KMS-11 (cell line): ENCODE measurements around the gene LOXHD1.

Source experiments
- H2AFZ ChIP-seq: fragments of 200-600 bp; sonication (generic); 2 replicates; pipeline ENCODE4 v1.6.1; 2016; ENCODE audit warnings: antibody characterized with exemption, mixed run types, low read depth
- H3K27ac ChIP-seq: fragments of 200-600 bp; sonication (generic); 2 replicates; pipeline ENCODE4 v1.6.1; 2016; ENCODE audit warnings: mild to moderate bottlenecking, mixed run types
- H3K27me3 ChIP-seq: fragments of 200-600 bp; sonication (generic); 2 replicates; pipeline ENCODE4 v1.6.1; 2017; ENCODE audit warnings: mild to moderate bottlenecking, low read depth, mixed run types, moderate library complexity; ENCODE audit not compliant: insufficient read depth
- H3K36me3 ChIP-seq: fragments of 200-600 bp; sonication (generic); 2 replicates; pipeline ENCODE4 v1.6.1; 2017; ENCODE audit warnings: mild to moderate bottlenecking, mixed run types; ENCODE audit not compliant: insufficient read depth
- H3K4me1 ChIP-seq: fragments of 200-600 bp; sonication (generic); 2 replicates; pipeline ENCODE4 v1.6.1; 2016; ENCODE audit warnings: mild to moderate bottlenecking, low read depth, mixed run types; ENCODE audit not compliant: poor library complexity, severe bottlenecking
- H3K4me2 ChIP-seq: fragments of 200-600 bp; sonication (generic); 2 replicates; pipeline ENCODE4 v1.7.0; 2016; ENCODE audit warnings: mild to moderate bottlenecking, mixed run types
- H3K4me3 ChIP-seq: fragments of 200-600 bp; sonication (generic); IDR thresholded peaks from 2 replicates; pipeline ENCODE4 v1.6.1; 2017; ENCODE audit warnings: low read depth, low read length, mixed read lengths; ENCODE audit not compliant: insufficient read depth
- H3K79me2 ChIP-seq: fragments of 200-600 bp; sonication (generic); 2 replicates; pipeline ENCODE4 v1.6.1; 2016; ENCODE audit warnings: low read depth, mixed run types; ENCODE audit not compliant: insufficient read depth
- H3K9ac ChIP-seq: fragments of 200-600 bp; sonication (generic); 2 replicates; pipeline ENCODE4 v1.6.1; 2016; ENCODE audit warnings: mild to moderate bottlenecking, mixed run types
- H4K20me1 ChIP-seq: fragments of 200-600 bp; sonication (generic); 2 replicates; pipeline ENCODE4 v1.6.1; 2016; ENCODE audit warnings: mild to moderate bottlenecking, mixed run types; ENCODE audit not compliant: insufficient read depth
- TF ChIP-seq, protein P1 (sequence below): fragments of 200-600 bp; sonication (generic); conservative IDR thresholded peaks from 2 replicates; pipeline ENCODE4 v1.6.1; 2017; ENCODE audit warnings: low read depth, mild to moderate bottlenecking, antibody characterized with exemption, low read length, moderate library complexity, mixed read lengths

The LOXHD1 gene

GRCh38 chr18:46555724-46556123, 101.3 kb downstream of the LOXHD1 start:
- no peak overlapping the region for H3K27ac ChIP-seq
- no peak overlapping the region for H3K4me3 ChIP-seq
- no peaks in the 10 kb centered on the region for H3K79me2 ChIP-seq
- H3K4me2 ChIP-seq: no peak overlapping the region
- H3K36me3 ChIP-seq: no peaks in the 10 kb centered on the region
- no peaks in the 10 kb centered on the region for H4K20me1 ChIP-seq
- no peaks in the 10 kb centered on the region for H3K4me1 ChIP-seq
- H2AFZ ChIP-seq: no peak overlapping the region
- H3K27me3 ChIP-seq: no peaks in the 10 kb centered on the region
- no peak overlapping the region for H3K9ac ChIP-seq
- TF ChIP-seq, protein P1, sequence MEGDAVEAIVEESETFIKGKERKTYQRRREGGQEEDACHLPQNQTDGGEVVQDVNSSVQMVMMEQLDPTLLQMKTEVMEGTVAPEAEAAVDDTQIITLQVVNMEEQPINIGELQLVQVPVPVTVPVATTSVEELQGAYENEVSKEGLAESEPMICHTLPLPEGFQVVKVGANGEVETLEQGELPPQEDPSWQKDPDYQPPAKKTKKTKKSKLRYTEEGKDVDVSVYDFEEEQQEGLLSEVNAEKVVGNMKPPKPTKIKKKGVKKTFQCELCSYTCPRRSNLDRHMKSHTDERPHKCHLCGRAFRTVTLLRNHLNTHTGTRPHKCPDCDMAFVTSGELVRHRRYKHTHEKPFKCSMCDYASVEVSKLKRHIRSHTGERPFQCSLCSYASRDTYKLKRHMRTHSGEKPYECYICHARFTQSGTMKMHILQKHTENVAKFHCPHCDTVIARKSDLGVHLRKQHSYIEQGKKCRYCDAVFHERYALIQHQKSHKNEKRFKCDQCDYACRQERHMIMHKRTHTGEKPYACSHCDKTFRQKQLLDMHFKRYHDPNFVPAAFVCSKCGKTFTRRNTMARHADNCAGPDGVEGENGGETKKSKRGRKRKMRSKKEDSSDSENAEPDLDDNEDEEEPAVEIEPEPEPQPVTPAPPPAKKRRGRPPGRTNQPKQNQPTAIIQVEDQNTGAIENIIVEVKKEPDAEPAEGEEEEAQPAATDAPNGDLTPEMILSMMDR: peak; percentile 73

- Histone ChIP-seq H3K9ac (no peak overlapping the region), H2AFZ (no peak overlapping the region), H3K27me3 (no peaks in the 10 kb centered on the region), H3K27ac (no peak overlapping the region), H3K4me3 (no peak overlapping the region), H3K79me2 (no peaks in the 10 kb centered on the region), H3K4me2 (no peak overlapping the region), H3K36me3 (no peaks in the 10 kb centered on the region), H4K20me1 (no peaks in the 10 kb centered on the region), H3K4me1 (no peaks in the 10 kb centered on the region)
- TF ChIP-seq, protein P1: no peak
Measured at GRCh38 chr18:46555213-46555612, 101.8 kb downstream of the LOXHD1 start.

GRCh38 chr18:46554406-46555080, 102.5 kb downstream of the LOXHD1 start:
- no peaks in the 10 kb centered on the region for H4K20me1 ChIP-seq
- no peaks in the 10 kb centered on the region for H3K79me2 ChIP-seq
- no peak overlapping the region for H3K4me3 ChIP-seq
- H3K4me2 ChIP-seq: no peak overlapping the region
- no peak overlapping the region for H3K9ac ChIP-seq
- H2AFZ ChIP-seq: no peak overlapping the region
- no peaks in the 10 kb centered on the region for H3K4me1 ChIP-seq
- H3K27ac ChIP-seq: no peak overlapping the region
- no peaks in the 10 kb centered on the region for H3K36me3 ChIP-seq
- TF ChIP-seq, protein P1: no peak
- H3K27me3 ChIP-seq: no peaks in the 10 kb centered on the region

DNA sequence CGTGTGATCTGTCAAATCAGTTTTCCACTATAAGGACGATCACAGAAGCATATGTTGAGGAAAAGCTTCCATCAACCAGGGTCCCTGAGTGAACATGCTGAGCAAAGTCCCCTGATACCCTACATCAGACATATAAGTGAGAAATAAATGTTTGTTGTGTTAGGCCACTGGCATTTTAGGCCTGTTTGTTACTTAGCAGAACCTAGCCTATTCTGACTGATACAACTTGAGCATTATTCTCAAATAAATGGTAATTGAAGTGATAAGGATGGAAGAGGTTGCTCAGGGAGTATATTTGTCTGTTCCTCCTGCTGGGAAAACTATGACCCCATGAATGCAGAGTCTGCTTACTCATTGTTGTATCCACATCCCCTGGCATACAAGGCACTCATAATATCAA, 106.4 kb downstream of the LOXHD1 start:
- H3K27me3 ChIP-seq: no peaks in the 10 kb centered on the region
- no peaks in the 10 kb centered on the region for H3K4me1 ChIP-seq
- H3K36me3 ChIP-seq: no peaks in the 10 kb centered on the region
- TF ChIP-seq, protein P1: no peak
- no peaks in the 10 kb centered on the region for H3K79me2 ChIP-seq
- H3K9ac ChIP-seq: no peak overlapping the region
- H2AFZ ChIP-seq: no peak overlapping the region
- H4K20me1 ChIP-seq: no peaks in the 10 kb centered on the region
- H3K4me2 ChIP-seq: no peak overlapping the region
- H3K4me3 ChIP-seq: no peak overlapping the region
- H3K27ac ChIP-seq: no peak overlapping the region
